Skeletal muscle tissue (tissue), 4 donors: Measurements from ENCODE around the gene CNTN5. TPM values are rescaled to one million over a fixed set of nuclear protein-coding genes. Genes with fewer than 3 reads are reported as not detected.
"Not testable (repeated sequence)": the region's sequence is repeated elsewhere in the genome, so short reads cannot be mapped to it uniquely, and the experiment has no call there.

Source experiments
- H3K27ac ChIP-seq: one replicate; pipeline ENCODE4 v1.7.0; 2013; ENCODE audit warnings: mild to moderate bottlenecking, low read depth, low read length, inconsistent platforms
- H3K27me3 ChIP-seq, 3 donors: one replicate each; pipeline ENCODE4 v1.7.0; 2013; ENCODE audit warnings: low read length in 3 of 3; ENCODE audit not compliant: control insufficient read depth in 3 of 3, insufficient read depth in 3 of 3
- H3K36me3 ChIP-seq, 3 donors: one replicate each; pipeline ENCODE4 v1.7.0; 2013; ENCODE audit warnings: low read length in 3 of 3; ENCODE audit not compliant: control insufficient read depth in 3 of 3, insufficient read depth in 3 of 3
- H3K4me1 ChIP-seq, 3 donors: one replicate each; pipeline ENCODE4 v1.7.0; 2013; ENCODE audit warnings: low read length in 3 of 3, mild to moderate bottlenecking in 3 of 3; ENCODE audit not compliant: control insufficient read depth in 3 of 3, insufficient read depth in 3 of 3
- H3K4me3 ChIP-seq, 3 donors: one replicate each; pipeline ENCODE4 v1.7.0; 2013; ENCODE audit warnings: low read length in 3 of 3
- H3K9ac ChIP-seq, 3 donors: one replicate each; pipeline ENCODE4 v1.7.0; 2013; ENCODE audit warnings: low read length in 3 of 3, mild to moderate bottlenecking in 3 of 3, moderate library complexity in 2 of 3, low read depth in 1 of 3
- H3K9me3 ChIP-seq, 3 donors: one replicate each; pipeline ENCODE4 v1.7.0; 2013; ENCODE audit warnings: low read length in 3 of 3; ENCODE audit not compliant: control insufficient read depth in 3 of 3
- total RNA-seq: library from RNA; depleted of rRNA; stranded (reverse); fragments of >200 nt; gene quantifications from one replicate; pipeline ENCODE4 v1.2.3, GENCODE V29; 2014
- donor health status: Osteomylitis.

Gene CNTN5
- total RNA-seq, 1 donor from 2014 or later: 10.4 TPM

DNA sequence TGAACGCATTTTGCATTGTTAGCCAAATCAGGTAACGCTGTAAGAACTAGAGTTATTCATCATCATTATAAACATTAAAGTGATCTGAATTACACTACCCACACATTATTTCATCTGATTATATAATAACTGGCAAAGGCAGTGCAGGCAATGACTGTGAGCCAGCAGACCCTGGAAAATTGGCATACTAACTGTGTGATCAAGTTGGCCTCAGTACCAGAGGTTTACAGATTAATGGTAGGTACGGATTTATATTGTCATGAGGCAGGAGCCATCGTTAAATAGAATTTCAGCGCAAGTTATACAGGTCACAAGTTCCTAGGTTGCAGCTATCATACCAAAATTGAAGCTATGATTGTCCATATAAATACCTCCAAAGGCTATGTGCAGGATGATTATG is 225.4 kb downstream of the CNTN5 start:
- Histone ChIP-seq H3K9ac (no peak overlapping the region), H3K36me3 (no peaks in the 10 kb centered on the region), H3K4me3 (no peak overlapping the region), H3K4me1 (no peaks in the 10 kb centered on the region), H3K27me3 (no peaks in the 10 kb centered on the region), H3K27ac (no peak overlapping the region), H3K9me3 (peaks cover 0 to 4% (median 0%) of the 10 kb centered on the region in 3 donors)

- Histone ChIP-seq H3K4me3 (no peak overlapping the region), H3K9ac (no peak overlapping the region), H3K4me1 (no peaks in the 10 kb centered on the region), H3K36me3 (no peaks in the 10 kb centered on the region), H3K27ac (no peak overlapping the region), H3K27me3 (no peaks in the 10 kb centered on the region), H3K9me3 (no peaks in the 10 kb centered on the region)
These were observed 235.9 kb downstream of the CNTN5 start for GRCh38 chr11:99256614-99257013.

DNA sequence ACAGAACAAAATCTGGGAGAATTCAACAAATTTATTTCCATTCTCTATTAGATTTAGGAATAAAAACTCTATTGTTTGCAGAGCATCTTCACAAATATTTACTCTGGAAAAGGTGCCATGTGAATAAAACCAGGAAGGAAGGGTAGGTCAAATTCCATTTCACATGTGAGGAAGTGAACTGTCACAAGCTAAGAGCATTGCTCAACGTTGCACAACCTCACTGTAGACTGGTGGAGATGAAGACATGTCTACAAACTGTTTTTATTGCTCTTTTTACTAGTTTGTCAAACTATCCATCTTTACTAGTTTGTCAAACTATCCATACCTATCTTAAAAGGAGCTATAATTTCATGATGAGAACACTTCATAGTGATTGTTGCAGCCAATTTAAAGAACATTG is 236.4 kb downstream of the CNTN5 start:
- H3K36me3 ChIP-seq: no peaks in the 10 kb centered on the region
- no peak overlapping the region for H3K27ac ChIP-seq
- no peak overlapping the region for H3K4me3 ChIP-seq
- no peak overlapping the region for H3K9ac ChIP-seq
- H3K4me1 ChIP-seq: no peaks in the 10 kb centered on the region
- no peaks in the 10 kb centered on the region for H3K9me3 ChIP-seq
- H3K27me3 ChIP-seq: no peaks in the 10 kb centered on the region

DNA sequence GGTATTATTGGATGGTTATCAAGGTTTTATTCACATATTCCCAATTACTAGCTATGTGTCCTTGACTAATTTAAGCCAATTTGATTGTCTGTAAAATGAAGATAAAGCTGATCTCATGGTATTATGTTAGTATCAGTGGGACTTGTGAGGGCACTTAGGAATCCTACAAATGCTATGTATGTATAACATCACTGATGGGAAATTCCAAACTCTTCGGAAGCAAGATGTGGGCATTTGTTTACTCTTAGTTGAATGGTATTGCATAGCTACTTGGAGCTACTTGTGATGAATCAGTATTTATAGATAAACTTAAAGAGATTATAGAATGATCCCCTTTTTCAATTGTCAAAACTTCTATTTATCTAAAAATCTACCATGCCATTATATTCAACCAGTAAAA is 239.9 kb downstream of the CNTN5 start:
- H3K9ac ChIP-seq: no peak overlapping the region
- no peaks in the 10 kb centered on the region for H3K36me3 ChIP-seq
- H3K4me3 ChIP-seq: no peak overlapping the region
- no peak overlapping the region for H3K27ac ChIP-seq
- H3K4me1 ChIP-seq: no peaks in the 10 kb centered on the region
- H3K27me3 ChIP-seq: no peaks in the 10 kb centered on the region
- H3K9me3 ChIP-seq: no peaks in the 10 kb centered on the region

- Histone ChIP-seq H3K9me3 (no peaks in the 10 kb centered on the region), H3K36me3 (no peaks in the 10 kb centered on the region), H3K27ac (no peak overlapping the region), H3K4me1 (no peaks in the 10 kb centered on the region), H3K27me3 (no peaks in the 10 kb centered on the region), H3K4me3 (no peak overlapping the region), H3K9ac (no peak overlapping the region)
These were observed 248.1 kb downstream of the CNTN5 start for GRCh38 chr11:99268886-99269285.

DNA sequence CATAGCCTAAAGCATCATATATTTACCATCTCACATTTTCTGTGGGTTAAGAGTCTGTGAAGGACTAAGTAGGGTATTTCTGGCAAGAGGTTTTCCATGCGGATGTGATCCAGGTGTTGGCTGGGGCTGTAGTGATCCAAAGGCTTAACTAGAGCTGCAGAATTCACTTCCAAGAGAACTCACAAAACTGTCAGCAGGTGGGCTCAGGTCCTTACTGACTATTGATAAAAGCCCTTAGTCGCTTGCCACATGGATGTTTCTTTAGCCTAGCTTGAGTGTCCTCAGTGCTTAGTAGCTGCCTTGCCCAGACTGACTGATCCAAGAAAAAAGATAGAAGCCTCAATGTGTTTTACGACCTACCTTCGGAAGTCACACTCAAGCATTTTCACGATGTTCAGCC is 250.8 kb downstream of the CNTN5 start:
- no peaks in the 10 kb centered on the region for H3K36me3 ChIP-seq
- H3K4me1 ChIP-seq: no peaks in the 10 kb centered on the region
- H3K27ac ChIP-seq: no peak overlapping the region
- H3K27me3 ChIP-seq: no peaks in the 10 kb centered on the region
- H3K9me3 ChIP-seq: no peaks in the 10 kb centered on the region
- no peak overlapping the region for H3K9ac ChIP-seq
- no peak overlapping the region for H3K4me3 ChIP-seq

DNA sequence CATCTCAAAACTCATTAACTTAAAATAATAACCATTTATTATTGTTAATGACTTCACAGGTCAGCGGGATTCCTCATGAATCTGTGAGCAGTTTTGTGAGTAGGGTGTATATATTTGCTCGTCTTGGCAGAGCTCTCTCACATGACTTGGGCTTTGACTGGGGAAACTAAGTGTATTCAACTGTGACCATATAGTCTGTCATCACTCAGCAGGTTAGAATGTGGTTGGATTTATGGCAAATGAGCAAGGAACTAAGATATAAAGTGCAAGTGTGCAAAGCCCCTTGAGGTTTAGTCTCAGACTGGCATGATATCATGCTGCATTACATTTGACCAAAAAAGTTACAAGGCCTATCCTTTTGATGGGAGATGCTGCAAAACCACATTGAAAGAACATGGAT is 254.8 kb downstream of the CNTN5 start:
- H3K27ac ChIP-seq: no peak overlapping the region
- H3K4me3 ChIP-seq: no peak overlapping the region
- H3K36me3 ChIP-seq: no peaks in the 10 kb centered on the region
- H3K9me3 ChIP-seq: no peaks in the 10 kb centered on the region
- H3K4me1 ChIP-seq: no peaks in the 10 kb centered on the region
- no peaks in the 10 kb centered on the region for H3K27me3 ChIP-seq
- H3K9ac ChIP-seq: no peak overlapping the region

DNA sequence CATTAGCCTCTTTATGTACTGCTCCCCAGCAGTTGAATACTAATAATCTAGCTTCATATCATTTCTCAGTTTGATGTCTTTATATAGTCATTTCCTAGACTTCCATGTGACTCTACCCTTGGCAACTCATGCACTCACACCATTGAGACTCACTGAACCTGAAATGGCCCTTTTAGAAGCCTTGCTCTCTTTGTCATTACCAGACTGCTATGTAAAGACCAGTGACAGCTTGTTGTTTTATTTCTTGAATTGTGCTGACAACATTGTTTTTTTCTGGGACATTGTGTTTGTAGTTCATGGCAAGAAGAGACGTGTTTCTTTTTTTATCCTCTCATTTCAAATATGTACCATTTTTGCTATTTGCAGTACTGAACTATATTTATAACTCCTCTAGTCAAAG is 256.5 kb downstream of the CNTN5 start:
- no peak overlapping the region for H3K27ac ChIP-seq
- no peaks in the 10 kb centered on the region for H3K9me3 ChIP-seq
- H3K4me1 ChIP-seq: no peaks in the 10 kb centered on the region
- H3K4me3 ChIP-seq: no peak overlapping the region
- H3K9ac ChIP-seq: no peak overlapping the region
- H3K36me3 ChIP-seq: no peaks in the 10 kb centered on the region
- no peaks in the 10 kb centered on the region for H3K27me3 ChIP-seq

- Histone ChIP-seq H3K27me3 (no peaks in the 10 kb centered on the region), H3K9ac (no peak overlapping the region), H3K9me3 (no peaks in the 10 kb centered on the region), H3K4me1 (no peaks in the 10 kb centered on the region), H3K36me3 (no peaks in the 10 kb centered on the region), H3K27ac (no peak overlapping the region), H3K4me3 (no peak overlapping the region)
These were observed 258.5 kb downstream of the CNTN5 start for GRCh38 chr11:99279266-99279665.

DNA sequence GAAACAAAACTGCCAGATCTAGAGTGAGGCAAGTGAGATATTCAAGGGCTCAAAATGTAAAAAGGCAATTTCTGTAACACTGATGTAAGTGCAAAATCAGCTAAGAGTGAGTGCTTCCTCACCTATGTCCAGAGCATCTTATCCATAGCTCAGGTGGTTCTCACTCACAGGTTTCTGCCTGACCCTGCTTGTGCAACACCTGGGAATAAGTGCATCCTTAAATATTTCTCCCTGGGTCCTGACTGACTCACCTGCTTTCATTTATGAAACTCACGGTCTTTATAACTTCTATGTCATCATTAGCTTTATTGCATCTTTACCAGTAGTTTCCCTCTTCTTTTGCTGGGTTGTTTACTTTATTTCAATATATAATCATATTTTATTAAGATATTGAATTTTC is 260.6 kb downstream of the CNTN5 start:
- no peaks in the 10 kb centered on the region for H3K9me3 ChIP-seq
- no peak overlapping the region for H3K27ac ChIP-seq

GRCh38 chr11:99297925-99298324 is 277.2 kb downstream of the CNTN5 start:
- not testable (repeated sequence) for H3K9me3 ChIP-seq, H3K9ac ChIP-seq, H3K27ac ChIP-seq, H3K4me1 ChIP-seq, H3K36me3 ChIP-seq, H3K27me3 ChIP-seq, H3K4me3 ChIP-seq

More for the DNA sequence above, 260.6 kb downstream of the CNTN5 start:
- Histone ChIP-seq H3K36me3 (no peaks in the 10 kb centered on the region), H3K9ac (no peak overlapping the region), H3K4me3 (no peak overlapping the region), H3K4me1 (no peaks in the 10 kb centered on the region), H3K27me3 (no peaks in the 10 kb centered on the region)
